Upper lobe of left lung (tissue), 4 donors: ENCODE measurements around the gene TGFB1I1.

Experiments used
- CTCF ChIP-seq, 6 experiments: fragments of 450-650 bp in 4 of 6; fragments of 200-600 bp in 2 of 6; sonication (generic) in 2 of 6; IDR thresholded peaks; one replicate each; pipeline ENCODE4 v1.5.1; 2016 to 2019; ENCODE audit warnings: antibody characterized with exemption in 6 of 6
- EP300 ChIP-seq, 4 donors: sonication (generic); formaldehyde crosslinking; IDR thresholded peaks; one replicate each; pipeline ENCODE4 v1.5.1; 2017; ENCODE audit warnings: antibody characterized with exemption in 4 of 4, control low read depth in 2 of 4
- POLR2A ChIP-seq, 4 donors: fragments of 450-650 bp; IDR thresholded peaks; one replicate each; pipeline ENCODE4 v1.5.1; 2016 to 2017; ENCODE audit warnings: antibody characterized with exemption in 4 of 4, mild to moderate bottlenecking in 2 of 4
- POLR2AphosphoS5 ChIP-seq, 2 donors: sonication (generic); formaldehyde crosslinking; IDR thresholded peaks; one replicate each; pipeline ENCODE4 v1.5.1; 2017; ENCODE audit warnings: antibody characterized with exemption in 2 of 2

DNA sequence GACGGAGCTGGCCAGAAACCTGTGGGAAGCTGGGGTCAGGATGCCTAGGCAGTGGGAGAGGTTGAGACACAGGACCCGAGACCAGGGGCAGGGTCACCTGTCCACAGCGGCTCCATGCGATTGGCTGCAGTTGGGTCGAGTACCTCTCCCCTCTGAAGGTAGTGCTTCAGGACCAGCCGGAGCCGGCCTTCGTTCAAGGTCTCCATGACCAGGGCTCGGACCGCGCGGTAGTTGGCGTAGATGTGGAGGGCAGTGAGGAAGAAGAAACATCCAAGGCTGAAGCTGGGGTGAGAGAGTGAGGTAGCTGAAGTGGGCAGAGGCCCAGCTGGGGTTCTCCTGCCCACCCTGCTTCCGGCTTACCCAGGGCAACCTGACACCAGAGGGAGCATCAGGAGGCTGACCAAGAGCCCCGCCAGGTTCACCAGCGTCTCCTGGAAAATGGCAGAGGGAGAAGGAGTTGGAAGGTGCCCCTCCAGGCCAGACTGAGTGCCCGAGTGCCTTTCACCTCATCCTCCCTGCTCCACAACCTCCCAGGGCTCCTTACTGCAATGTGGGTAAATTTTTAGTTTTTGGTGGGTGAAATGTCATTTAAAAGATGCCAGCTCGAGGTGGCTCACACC is 21.7 kb downstream of the TGFB1I1 start:
- TF ChIP-seq CTCF (IDR thresholded peaks at IDR 0.05), result no peak
- no peak for TF ChIP-seq POLR2A (IDR thresholded peaks at IDR 0.05)
- no peak for TF ChIP-seq EP300 (IDR thresholded peaks at IDR 0.05)
- TF ChIP-seq POLR2AphosphoS5 (IDR thresholded peaks at IDR 0.05), result no peak
